ENCODE results near the gene RCBTB1.
"Not testable (repeated sequence)": the region's sequence is repeated elsewhere in the genome, so short reads cannot be mapped to it uniquely, and the experiment has no call there.

The RCBTB1 gene

DNA sequence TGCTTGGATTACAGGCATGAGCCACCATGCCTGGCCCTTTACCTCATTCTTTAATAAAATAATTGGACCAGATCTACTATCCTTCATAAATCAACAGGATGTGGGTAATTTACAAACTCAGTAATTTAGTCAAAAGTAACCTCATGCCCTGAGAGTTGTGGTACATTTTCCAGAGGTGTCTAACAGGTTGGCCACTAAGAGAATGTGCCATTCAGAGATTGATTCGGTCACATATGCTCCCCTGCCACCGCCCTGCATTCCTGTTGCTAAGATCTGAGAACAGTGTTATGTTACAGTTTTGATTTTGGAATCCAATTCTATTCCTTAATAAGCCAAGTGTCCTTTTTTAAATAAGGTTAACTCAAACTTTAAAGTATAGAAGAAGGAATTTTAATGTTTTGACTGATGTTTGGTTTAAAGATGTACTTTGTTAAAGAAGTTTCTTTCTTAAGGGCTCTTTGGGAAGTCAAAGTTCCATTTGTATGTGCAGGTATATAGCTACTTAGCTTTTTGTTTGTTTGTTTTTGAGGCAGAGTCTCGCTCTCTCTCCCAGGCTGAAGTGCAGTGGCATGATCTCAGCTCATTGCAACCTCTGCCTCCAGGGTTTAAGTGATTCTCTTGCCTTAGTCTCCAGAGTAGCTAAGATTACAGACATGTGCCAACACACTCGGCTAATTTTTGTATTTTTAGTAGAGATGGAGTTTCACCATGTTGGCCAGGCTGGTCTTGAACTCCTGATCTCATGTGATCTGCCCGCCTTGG, 60.4 kb downstream of the RCBTB1 start:
- in situ Hi-C loops (cut with MboI; ENCODE audit: low sequenced_read_pairs): no loop called here

DNA sequence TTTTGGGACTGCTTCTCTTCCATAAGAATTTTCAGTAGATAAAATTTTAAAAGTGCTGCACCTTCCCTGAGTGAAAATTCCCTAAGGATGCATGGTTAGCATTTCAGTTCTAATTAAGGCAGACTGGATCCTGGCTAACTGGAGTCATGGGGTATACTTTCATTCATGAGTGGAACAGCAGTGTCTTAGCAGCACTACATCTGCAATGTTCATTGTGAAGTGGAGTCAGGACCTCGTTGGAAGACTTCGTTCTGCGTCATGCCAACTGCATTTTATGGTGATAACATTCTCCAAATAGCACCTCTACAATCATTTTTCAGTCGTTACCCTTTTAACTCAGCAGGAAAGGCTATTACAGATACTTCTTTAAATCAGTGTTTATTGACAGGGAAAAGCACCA, 64.1 kb downstream of the RCBTB1 start:
- in situ Hi-C loops (cut with MboI; ENCODE audit: low sequenced_read_pairs): no loop called here

DNA sequence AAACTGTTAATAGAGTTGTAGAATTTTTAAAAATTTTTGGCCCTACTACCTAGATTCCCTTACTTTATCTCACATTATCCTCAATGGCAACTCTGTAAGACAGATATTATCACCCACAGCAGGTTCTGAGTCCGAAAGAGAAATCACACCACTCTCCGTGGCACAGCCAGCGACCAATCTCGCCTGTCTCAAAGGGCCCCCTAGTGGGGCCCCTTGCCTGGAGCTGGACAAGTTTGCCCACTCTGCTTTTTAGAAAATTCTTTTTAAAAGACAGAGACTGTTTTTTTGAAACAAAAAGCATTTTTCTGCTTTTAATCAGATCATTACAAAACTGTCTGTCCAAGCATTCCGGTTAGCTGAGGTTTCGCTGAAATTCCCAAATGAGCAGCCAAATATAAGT, 67.9 kb downstream of the RCBTB1 start:
- in situ Hi-C loops (cut with MboI; ENCODE audit: low sequenced_read_pairs): no loop called here

DNA sequence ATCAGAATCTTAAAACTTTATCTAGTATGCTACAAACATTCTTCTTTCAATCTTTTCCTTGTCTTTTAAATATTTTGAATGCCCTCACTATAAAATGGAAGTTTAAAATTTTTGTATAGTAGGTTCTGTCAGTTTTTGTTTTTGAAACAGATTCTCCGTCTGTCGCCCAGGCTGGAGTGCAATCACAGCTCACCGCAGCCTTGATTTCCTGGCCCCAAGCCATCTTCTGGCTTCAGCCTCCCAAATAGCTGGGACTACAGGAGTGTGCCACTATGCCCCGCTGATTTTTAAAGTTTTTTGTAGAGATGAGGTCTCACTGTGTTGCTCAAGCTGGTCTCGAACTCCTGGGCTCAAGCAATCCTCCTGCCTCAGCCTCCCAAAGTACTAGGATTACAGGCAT, 68.9 kb downstream of the RCBTB1 start:
- in situ Hi-C loops (cut with MboI; ENCODE audit: low sequenced_read_pairs): no loop called here

DNA sequence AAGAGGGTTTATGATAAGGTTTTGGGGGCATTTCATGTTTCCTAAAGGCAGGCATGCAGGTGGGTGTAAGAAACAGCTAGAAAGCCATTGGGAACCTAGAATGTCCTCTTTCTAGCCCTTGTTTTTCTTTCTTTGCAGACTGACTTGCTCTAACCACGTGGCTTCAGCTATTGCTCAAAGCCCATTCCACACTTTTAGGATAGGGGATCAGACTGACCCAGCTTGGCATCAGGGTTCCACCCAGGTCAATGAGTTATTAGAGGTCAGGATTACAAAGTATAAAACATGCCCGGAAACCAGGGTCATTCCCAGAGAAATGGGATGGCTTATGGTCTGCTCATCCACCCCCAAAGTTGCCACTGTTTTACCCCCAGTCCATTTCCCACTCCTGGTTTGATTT, 72.8 kb downstream of the RCBTB1 start:
- in situ Hi-C loops (cut with MboI; ENCODE audit: low sequenced_read_pairs): no loop called here

DNA sequence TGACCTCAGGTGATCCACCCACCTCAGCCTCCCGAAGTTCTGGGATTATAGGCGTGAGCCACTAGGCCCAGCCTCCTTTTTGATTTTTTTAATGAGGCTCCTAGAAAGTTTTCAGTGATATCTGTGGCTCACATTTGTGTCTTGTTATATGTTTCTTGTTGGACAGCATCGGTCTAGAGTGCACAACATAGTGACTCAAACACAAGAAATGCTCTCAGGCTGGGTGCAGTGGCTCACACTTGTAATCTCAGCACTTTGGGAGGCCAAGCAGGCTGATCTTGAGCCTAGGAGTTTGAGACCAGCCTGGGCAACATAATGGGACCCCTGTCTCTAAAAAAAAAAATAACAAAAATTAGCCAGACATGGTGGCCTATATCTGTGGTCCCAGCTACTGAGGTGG, 81.4 kb downstream of the RCBTB1 start:
- in situ Hi-C loops (cut with MboI; ENCODE audit: low sequenced_read_pairs): no loop called here

DNA sequence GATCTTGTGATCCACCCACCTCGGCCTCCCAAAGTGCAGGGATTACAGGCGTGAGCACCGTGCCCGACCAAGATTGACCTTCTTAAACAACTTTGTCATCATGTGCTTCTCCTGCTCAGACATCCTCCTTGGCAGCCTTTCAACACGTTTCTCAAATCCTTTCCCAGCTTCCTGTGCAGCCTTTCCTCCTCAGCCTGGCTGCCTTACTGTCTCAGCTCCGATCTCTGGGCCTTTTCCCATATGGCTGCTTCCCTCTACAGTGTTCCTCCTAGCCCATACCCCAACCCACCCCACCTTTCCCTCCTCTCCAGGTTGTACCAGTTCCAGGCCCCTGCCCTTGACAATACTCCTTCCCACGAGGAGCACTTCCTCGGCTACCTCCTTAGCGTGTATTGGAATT, 82.4 kb downstream of the RCBTB1 start:
- in situ Hi-C loops (cut with MboI; ENCODE audit: low sequenced_read_pairs): no loop called here

DNA sequence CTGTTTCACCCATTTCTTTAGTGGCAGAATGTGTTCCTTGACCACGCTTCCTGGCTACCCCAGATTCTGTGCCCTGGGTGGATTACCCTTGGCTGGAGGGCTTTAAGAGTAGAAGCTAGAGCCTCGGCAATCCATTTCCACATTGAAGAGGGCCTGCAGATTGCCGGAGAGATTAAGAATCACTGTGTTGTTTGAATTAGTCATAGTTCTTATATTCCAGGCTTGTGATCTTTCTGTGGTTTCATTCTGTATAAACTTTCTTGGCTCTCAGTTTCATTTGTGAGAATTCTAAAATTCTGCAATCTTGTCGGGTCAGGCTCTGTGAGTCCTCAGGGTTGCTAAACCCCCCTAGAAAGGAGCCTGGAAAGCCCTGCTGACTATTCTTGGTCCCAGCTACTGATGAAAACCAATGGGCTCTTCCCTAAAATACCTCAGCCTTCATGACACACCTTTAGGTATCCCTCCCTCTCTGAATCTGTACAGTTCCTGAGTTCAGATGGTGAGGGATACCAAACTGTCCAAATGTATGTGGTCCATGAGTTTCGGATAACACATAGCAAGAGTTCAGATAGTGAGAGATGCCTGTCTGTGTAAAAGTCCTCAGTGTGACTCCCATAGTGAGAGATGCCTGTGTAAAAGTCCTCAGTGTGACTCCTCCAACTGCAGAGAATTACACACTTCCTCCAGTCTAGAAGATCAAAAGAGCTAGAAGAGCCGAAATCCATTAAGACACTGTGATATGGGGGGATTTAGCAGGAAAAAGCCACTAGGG, 85.3 kb downstream of the RCBTB1 start:
- in situ Hi-C loops (cut with MboI; ENCODE audit: low sequenced_read_pairs): no loop called here

DNA sequence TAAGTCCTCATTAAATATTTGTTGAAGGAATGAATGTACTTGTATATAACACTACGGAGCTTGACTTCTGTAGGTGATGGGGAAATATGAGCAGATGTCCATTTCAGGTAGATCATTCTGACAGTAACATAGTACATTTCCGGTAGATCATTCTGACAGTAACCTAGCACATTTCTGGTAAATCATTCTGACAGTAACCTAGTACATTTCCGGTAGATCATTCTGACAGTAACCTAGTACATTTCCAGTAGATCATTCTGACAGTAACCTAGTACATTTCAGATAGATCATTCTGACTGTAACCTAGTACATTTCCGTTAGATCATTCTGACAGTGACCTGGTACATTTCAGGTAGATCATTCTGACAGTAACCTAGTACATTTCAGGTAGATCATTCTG, 87.2 kb downstream of the RCBTB1 start:
- in situ Hi-C loops (cut with MboI; ENCODE audit: low sequenced_read_pairs): no loop called here

DNA sequence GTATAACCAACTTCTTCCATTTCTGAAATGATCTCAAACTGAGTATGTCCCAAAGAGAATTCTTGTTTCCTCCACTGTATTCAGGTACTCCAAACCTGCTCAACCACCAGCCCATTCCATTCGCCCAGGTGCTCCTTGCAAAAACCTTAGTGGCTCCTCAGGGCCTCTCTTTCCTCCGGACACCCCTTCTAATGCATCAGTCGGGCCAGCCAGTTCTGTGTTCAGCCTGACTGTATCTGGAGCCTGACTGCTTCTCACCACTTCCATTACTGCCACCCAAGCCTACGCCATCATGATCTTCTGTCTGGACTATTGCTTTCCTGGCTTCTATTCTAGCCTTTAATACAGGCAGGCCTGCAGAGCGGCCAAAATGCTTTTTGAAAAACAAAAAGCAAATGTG, 88.1 kb downstream of the RCBTB1 start:
- in situ Hi-C loops (cut with MboI; ENCODE audit: low sequenced_read_pairs): no loop called here

DNA sequence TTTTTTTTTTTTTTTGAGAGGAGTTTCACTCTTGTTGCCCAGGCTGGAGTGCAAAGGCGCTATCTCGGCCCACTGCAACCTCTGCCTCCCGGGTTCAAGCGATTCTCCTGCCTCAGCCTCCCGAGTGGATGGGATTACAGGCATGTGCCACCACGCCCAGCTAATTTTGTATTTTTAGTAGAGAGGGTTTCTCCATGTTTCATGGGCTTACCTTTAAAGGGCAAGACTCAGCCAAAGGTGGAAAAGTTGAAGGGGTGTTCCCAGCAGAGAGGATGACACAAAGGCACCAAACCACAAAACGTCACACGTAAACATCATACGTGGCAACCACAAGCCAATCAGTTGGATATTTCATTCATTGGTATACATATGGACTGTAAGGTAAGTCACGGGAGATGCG, 88.5 kb downstream of the RCBTB1 start:
- in situ Hi-C loops (cut with MboI; ENCODE audit: low sequenced_read_pairs): not testable (repeated sequence)

DNA sequence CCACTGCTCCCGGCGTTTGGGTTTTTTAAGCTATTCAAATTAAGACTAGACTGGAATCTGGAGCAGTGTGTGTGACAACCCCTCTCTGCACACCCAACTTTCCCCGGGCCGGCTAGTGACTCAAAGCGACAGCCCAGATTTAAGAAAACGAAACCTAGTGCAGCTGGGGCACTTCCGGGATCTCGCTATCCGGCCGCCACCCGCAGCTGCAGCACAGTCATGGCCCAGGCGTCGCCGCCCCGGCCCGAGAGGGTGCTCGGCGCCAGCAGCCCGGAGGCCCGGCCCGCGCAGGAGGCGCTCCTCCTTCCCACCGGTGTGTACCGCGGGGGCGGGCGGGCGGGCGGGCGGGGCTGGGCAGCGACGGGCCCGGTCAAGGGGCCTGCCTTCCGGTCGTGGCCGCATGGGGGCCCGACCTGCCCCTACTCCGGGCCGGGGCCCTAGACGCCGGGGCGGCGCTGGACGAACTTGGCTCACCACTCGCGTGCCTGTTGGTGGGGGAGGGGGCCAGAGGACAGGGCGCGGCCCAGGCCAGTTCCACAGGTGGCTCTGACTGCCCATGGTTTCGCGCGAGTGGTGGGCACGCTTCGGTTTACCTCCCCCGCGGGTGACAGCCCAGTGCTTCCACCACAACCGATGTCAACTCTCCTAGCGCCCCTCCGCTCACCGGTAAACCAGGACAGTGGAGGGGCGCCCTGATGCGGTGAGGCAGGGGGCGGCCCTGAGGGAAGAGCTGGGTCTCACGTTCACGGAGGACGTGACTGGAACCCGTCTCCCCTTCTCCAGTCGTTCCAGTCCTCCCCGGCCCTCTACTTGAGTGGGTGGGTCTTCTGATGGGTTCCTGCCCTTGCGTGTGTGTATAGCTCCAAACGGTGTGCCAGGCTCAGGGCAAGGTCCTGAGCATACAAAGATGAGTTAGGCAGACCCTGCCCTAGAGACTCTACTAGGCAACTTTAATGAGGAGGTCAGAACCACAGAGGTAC, 89.3 kb downstream of the RCBTB1 start, which contains the start of gene PHF11:
TSS of gene PHF11 (plus strand) at position 171 of the 980 bp plus-strand sequence. CDS start at position 220, 49 bp downstream.
- in situ Hi-C loops (cut with MboI; ENCODE audit: low sequenced_read_pairs): no loop called here

DNA sequence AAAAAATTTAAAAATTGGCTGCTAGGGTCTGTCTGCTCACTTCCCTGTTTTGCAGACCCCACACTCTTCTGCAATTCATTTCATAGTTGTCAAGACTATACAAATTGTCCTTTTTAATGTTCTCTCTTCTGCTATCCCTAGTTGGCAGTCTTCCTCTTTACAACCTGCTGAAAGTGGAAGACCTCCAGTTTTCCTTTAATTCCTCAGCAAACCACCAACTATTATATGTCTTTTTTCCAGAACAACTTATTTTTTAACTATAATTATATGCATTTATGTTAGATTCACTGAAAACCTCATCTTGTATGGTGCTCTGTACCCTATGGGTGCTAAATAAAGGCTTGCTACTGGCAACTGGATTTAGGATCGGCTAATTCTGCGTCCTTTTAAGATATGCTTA, 90.7 kb downstream of the RCBTB1 start:
- in situ Hi-C loops (cut with MboI; ENCODE audit: low sequenced_read_pairs): no loop called here

DNA sequence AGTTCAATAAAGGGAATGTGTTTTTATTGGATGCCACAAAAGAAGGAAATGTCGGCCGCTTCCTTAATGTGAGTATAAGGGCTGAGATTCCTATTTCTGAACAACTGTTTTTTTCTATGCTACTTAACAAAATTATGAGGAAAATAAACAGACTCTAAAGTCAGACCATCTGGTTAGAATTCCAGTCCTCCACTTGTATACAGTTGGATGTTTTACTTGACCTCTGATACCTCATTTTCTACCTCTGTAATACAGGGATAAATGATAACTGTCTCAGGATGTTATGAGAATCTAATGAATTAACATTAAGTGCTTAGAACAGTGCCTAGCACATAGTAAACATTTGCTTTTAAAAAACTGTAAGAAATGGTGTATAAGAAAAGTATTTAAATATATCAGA, 96.8 kb downstream of the RCBTB1 start:
- in situ Hi-C loops (cut with MboI; ENCODE audit: low sequenced_read_pairs): no loop called here

Measured in hTERT RPE-1 (cell line).